HG03575 (cell line): ENCODE data around the gene ARHGAP32.

Source experiments
- ATAC-seq: cut with Tn5 transposase; IDR thresholded peaks from one replicate; pipeline ENCODE4 v1.9.1; 2021; ENCODE audit not compliant: unreplicated experiment, insufficient number of reproducible peaks, low FRiP score; ENCODE audit errors: extremely low read depth

ARHGAP32 gene

DNA sequence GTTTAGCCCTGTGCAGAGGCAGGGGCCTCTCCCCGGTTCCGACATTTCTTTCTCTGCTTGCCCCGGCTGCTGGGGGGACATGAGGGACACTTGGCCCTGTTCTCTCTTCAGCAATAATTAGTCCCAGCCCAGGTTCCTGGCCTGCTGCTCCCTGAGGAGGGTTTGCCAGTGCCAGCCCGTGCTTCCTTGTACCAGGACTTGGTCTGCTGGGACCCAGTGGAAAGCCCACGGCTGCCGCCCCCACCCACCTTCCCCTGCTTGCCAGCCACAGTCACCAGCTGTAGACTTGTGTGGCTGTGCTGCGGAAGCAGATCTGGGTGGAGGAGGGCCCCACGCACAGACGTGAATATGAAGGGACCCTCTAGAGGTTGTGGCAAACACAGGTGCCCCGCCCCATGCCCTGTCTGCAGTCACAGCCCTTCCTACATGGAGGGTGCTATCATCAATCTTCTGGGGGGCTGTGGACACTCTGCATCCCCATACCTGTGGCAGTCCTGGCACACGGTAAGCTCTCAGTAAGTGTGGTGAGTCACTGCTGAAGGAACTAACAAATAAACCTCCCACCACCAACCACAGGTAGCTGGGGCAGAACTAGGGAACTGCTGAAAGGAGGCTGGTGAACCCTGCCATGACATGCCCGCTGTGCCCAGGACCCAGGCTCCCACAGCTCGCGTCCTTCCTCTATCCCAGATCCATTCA lies 250.4 kb downstream of the ARHGAP32 start:
- no peak for ATAC-seq

DNA sequence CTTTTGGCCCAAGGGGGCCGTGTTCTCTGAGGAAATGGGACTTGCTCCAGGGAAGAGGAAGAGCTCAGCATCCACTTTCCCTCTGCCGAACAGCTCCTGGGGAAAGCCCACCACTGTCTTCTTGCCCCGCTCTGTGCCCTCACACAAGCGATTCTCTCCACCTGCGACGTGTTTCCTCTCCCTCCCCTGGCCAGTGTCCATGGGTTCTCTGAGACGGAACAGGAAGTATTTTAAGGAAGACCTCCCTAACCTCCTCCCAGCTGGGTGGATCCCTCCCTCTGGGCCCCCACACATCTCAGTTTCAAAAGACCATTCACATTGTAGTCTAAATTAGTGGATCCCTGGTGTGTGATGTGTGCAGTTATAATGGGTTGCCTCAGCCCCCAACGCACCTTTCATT lies 251.0 kb downstream of the ARHGAP32 start:
- ATAC-seq, result no peak

- no peak for ATAC-seq
These were observed 251.5 kb downstream of the ARHGAP32 start for GRCh38 chr11:128940603-128941002.

DNA sequence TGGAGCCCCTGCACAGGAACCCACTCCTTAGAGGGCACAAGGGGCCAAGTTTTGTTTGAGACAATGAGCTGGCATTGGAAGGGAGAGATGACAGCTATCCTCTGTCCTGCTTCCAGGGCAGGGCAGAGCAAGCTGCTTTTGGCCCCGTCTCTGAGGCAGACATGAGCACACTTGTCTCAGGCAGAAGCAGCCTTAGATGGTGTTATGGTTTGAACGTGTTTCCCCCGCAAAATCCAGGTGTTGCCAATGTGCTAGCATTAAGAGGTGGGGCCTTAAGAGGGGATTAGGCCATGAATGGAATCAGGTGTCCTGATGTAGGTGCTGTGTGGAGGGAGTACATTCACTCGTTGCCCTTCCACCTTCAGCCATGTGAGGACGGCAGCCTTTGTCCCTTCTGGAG lies 252.0 kb downstream of the ARHGAP32 start:
- no peak for ATAC-seq

GRCh38 chr11:128939591-128939990 lies 252.5 kb downstream of the ARHGAP32 start:
- no peak for ATAC-seq

GRCh38 chr11:128938156-128938885 lies 253.8 kb downstream of the ARHGAP32 start:
- no peak for ATAC-seq

GRCh38 chr11:128937480-128937879 lies 254.6 kb downstream of the ARHGAP32 start:
- ATAC-seq, result no peak

GRCh38 chr11:128936606-128937251 lies 255.4 kb downstream of the ARHGAP32 start:
- ATAC-seq, result no peak

GRCh38 chr11:128934926-128935325 lies 257.2 kb downstream of the ARHGAP32 start:
- no peak for ATAC-seq

GRCh38 chr11:128934351-128934750 lies 257.8 kb downstream of the ARHGAP32 start:
- ATAC-seq, result no peak

- ATAC-seq, result no peak
These were observed 258.5 kb downstream of the ARHGAP32 start for GRCh38 chr11:128933481-128934178.

DNA sequence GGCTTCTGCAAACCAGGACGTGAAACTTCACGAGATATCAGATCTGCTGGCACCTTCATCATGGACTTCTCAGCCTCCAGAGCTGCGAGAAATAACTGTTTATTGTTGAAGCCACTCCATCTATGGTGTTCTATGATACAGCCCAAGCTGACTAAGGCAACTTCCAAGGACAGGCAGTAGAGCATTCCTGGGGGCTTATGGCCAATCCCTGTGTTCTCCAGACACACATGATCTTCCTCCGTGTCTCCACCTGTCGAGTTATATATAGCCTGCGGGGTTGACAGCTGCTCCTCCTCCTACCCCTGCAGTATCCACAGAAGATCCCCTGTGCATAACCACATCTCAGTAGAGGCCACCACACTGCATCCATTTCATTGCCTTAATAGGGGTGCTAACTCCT lies 260.5 kb downstream of the ARHGAP32 start:
- no peak for ATAC-seq

DNA sequence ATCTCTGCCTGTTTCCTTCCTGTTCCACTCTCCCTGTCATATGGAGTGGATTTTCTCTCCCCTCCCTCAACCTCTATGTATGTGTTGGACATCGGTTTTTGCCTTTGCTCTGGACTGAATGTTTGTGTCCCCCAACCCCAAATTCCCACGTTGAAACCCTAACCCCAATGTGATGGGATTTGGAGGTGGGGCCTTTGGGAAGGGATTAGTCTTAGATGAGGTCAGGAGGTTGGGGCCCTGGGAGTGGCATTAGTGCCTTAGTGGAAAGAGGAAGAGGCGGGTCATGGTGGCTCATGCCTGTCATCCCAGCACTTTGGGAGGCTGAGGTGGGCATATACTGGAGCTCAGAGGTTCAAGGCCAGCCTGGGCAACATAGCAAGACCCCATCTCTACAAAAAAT lies 261.1 kb downstream of the ARHGAP32 start:
- ATAC-seq, result no peak

DNA sequence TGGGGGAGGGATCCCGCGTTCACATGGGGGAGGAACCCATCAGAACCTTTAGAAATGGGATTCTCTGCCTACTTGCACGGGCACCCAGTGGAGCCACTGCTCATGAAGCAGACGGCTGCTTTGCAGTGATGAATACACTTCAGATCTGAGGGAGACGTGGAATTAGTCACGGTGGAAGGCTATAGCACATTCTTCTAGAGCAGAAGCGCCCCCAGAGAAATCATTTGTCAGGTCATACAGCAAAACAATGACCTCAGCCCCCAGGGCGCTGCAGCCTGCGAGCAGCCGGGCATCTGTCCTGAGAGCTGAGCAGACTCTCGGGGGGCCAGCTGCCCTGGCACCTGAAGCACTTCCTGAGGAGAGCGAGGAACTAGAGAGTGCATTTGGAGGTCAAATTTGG lies 262.1 kb downstream of the ARHGAP32 start:
- no peak for ATAC-seq

DNA sequence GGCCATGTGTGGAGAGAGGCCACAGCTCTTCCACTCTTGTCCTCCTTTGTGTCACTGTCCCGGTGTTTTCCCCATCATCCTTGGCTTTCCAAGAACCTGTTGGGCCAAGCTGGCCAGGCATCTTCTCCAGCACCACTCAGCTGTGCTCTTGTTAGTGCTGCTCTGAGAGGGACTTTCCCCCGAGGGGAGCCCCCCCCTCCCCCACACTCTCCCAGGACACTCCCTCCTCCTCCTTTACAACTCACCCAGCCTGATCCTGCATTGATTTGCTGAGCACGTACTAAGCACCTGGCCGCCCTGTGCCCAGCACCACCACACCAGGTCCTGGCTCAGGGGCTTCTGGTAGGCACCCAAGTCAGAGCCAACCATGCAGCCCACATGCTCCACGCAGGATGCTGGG lies 262.7 kb downstream of the ARHGAP32 start:
- no peak for ATAC-seq

- ATAC-seq, result peak; percentile 99
These were observed 263.7 kb downstream of the ARHGAP32 start for GRCh38 chr11:128928400-128928799.

DNA sequence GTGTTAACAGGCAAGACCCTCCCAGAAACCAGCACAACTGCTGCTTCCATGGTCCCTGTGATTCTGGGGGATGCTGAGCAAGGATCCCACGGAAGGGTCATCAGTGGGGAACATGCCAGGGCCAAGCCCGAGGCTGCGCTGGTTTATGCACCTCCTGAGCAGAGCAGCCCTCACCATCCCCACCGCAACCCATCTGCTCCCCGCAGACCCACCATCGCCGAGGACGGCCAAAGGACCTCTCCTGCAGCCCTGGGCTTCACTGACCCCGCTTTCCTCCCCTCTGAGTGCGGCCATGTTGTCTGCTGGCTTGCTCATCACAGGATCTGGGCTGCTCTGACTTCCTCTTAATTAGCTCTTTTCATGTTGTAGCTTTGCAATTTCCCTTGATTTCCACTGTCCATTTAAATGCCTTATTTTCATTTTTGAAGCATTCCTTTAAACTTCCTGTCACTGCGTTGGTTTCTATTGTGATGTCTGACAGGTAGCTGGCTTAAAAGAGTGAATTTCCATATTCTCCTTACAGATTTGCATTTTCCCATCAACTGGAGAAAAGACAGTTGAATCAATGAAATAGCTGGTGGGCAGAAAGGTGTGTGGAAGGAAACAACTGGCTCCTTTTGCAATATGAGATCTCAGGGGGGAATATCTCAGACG lies 264.3 kb downstream of the ARHGAP32 start:
- ATAC-seq, result no peak

DNA sequence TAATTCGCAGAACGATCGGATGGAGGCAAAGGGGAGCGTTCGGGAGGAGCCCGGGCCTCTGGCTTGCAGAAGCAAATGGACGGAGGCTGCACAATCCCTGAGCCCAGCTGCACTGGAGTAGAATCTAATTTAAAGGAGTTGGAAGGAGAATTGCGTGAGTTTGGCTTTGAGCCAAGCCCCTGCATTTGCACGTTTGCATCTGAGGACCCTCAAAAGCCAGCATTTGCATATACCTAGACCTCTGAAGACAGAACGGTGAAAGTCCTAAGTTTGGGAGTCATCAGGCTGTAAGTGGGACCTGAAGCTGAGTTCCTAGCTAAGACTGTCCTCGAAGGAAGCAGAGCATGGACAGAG lies 265.0 kb downstream of the ARHGAP32 start:
- no peak for ATAC-seq

GRCh38 chr11:128926437-128927107 lies 265.6 kb downstream of the ARHGAP32 start:
- no peak for ATAC-seq
